Brain pericyte (primary cell): ENCODE data around the gene HMGN3.
"Not testable (repeated sequence)": the region's sequence is repeated elsewhere in the genome, so short reads cannot be mapped to it uniquely, and the experiment has no call there.

Source experiments
- DNase-seq: peaks from one replicate; pipeline ENCODE4 v3.0.0-alpha.2; 2012; ENCODE audit warnings: low read depth, low spot score

The HMGN3 gene

DNA sequence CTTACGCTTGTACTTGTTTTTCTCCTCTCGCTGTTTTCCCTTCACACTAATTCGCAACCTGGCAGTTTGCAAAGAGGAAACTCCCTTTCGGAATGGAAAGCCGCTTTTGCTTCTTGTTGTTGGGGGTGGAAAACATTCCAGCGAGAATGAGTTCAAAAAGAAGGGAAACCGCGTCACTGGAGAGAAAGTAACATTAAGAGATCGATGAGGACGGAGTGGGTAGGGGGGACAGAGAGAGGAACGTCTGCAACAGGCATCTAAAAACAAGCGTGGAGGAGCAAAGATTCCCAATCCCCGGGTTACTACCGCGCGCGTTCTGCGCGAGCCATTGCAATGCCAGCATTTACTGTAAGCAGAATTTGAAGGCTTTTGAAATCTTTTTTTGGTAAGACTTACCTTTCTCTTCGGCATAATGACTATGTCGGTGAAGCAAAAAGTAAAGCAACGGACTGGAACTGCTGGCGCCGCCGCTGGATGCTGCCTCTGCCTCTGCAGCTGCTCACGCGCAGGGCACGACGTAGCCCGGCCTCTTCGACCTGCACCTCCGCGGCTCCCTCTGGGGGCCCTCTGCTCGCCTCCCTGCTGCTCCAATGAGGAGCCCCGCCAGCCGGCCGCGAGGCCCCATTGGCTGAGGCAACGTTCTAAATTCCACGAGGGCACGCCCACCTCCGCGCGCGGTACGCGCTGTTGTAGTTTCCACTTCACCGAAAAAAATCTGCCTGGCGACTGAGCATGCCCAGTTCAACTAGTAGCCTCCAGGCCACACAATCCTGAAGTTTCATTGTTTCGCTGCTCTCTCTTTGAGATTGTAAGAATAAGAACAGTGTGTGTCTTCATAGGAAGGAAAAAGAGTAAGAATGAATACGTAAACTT lies at the start of gene HMGN3:
HMGN3 (minus strand) TSS at position 533 of the 873 bp plus-strand sequence.
- peak; percentile 70 for DNase-seq

DNA sequence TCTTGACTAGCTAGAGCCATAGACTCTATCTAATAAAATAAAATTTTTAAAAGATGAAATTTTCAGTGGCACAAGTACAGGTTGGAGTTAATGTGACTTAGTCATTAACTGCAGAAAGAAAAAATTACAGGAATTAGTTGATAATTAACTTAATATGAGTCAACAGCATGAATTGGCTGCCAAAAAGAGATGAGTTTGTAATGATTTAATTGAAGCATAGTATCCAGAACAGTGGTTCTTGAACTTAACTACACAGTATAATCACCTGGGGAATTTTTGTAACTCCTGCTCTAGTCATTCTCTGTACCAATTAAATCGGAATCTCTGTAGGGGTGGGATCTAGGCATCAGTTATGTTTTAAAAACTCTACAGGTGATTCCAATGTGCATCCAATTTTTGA lies 46.3 kb upstream of the HMGN3 start:
- no peak for DNase-seq

DNA sequence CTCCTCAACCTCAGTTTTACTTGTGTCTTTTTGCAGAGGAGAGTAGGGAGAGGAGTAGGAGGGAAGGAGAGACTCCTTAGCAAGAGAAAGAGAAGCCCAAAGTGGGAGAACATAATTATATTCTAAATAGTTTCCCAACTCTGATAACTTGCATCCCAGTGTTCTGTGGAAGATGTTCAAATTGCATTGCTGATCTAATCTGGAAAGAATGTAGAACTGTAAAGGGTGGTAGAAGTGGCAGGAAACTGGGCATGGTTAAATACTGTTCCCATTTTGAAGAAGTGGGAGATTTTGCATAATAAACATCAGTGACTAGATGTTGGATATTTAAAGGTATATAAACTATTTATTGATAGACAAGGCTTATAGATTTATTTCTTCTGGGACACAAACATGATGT lies 42.6 kb upstream of the HMGN3 start:
- DNase-seq = no peak

DNA sequence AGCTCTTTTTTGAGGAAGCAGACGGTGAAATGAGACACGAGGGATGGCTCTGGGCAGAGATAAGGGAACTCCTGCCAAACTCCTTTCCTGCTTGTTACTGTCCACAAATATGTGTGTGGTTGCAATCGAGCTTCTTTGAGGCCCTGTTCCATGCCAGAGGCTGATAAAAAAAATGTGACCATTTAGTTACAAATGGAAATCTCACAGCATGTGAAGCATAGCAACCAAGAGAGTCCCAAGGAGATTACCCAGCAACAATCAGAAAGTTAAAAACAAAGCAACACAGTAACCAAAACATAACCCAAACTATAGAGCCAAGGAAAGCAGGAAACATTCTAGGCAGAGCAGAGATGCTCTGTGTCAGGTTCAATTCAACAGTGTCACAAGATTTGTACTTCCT lies 35.4 kb upstream of the HMGN3 start:
- peak; percentile 66 for DNase-seq

DNA sequence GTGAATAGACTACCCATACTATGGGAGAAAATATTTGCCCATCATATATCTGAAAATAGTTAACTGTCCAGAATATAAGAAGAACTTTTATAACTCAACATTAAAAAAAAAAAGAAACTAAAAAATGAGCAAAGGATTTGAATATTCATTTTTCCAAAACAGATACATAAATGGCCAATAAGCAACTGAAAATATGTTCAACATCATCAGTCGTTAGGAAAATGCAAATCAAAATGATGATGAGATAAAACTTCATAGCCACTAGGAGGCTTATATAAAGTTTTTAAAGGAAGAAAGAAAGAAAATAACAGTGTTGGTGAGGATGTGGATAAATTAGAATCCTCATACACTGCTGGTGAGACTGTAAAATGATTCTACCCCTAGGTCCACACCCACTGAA lies 32.6 kb upstream of the HMGN3 start:
- DNase-seq = no peak

DNA sequence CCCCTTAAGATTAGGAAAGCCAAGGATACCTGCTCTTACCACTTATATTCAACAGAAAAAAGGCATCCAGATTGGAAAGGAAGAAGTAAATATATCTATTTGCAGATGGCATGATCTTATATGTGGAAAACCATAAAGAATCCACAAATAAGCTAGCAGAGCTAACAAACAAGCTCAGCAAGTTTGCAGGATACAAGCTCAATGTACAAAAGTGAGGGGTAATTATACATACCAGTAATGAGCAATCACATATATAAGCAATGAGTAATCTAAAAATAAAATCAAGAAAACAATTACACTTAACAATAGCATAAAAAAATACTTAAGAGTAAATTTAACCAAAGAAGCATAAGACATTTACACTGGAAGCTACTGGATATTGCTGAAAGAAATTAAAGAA lies 31.6 kb upstream of the HMGN3 start:
- no peak for DNase-seq

DNA sequence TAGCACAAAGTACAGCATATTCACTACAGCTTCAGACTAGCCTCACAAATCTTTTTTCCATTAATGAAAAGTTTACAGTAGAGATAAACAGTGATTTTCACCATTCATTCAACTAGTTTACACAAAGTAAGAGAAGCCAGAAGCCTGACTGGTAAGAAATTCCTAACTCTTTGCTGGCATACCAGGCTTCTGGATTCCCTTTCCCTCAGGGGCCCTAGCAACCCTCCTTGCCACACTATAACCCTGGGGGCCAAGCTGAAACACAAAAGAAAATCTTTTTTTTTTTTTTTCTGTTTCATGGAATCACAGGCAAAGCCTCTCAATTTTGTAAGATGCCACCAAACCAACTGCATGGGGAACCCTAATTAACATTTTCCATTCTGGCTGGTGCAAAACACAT lies 28.9 kb upstream of the HMGN3 start:
- no peak for DNase-seq

DNA sequence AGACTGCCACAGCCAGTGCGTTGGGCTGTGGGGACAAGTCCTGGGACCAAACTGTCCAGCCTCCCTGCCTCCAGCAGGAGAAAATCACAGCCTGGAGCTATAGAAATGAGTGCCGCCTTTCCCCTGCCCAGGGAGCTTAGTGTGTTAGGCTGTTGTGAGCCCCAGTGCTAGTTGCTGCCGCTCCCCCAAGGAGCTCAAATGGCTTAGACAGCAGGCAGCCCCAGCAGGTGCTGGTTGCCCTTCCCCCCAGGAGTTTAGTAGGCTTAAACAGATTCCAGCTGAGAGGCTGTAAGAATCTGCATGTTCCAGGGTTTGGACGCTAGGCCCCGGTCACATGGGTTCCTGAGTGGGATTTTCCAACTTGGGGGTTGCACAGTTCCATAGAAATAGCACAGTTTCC lies 27.2 kb upstream of the HMGN3 start:
- no peak for DNase-seq

DNA sequence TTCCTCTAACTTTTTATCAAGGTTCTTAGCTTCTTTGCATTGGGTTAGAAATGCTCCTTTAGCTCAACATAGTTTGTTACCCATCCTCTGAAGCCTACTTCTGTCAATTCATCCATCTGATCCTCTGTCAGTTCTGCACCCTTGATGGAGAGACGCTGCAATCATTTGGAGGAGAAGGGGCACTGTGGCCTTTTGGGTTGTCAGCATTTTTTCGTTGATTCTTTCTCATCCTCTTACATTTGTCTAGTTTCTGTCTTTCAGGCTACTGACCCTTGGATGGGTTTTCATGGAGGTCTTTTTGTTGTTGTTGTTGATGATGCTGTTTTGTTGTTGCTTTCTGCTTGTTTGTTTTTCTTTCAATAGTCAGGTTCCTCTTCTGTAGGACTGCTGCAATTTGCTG lies 26.3 kb upstream of the HMGN3 start:
- no peak for DNase-seq

DNA sequence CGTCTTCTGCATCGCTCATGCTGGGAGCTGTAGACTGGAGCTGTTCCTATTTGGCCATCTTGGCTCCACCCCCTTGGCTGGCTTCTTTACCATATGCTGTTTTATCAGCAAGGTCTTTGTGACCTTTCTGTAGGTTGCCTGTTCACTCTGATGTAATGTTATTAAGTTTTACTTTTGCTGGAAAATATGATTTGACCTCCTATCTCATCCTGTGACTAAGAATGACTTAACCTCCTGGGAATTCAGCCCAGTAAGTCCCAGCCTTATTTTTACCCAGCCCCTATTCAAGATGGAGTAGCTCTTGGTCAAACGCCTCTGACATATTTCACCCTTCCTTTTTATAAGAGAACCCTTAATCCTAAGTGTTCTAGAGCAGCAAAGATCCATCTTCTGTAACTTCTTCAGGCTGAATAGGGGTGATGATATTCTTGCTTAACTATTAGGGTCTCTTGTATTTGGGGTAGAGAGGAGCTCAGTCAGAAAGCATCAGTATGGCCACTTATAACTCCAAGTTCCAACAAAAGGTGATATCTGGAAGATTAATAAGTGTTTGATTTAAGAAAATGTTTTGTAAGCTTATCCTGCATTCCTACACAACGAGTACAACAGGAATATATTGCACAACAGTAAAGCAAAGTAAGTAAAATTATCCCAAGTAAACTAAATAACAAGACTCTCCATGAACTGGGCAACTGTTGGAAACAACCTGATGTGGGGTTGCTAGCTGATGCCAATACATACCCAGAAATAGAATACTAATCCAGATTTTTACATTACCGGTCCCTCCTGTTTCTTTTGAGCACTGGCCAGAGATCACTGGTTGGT lies 23.1 kb upstream of the HMGN3 start:
- no peak for DNase-seq

DNA sequence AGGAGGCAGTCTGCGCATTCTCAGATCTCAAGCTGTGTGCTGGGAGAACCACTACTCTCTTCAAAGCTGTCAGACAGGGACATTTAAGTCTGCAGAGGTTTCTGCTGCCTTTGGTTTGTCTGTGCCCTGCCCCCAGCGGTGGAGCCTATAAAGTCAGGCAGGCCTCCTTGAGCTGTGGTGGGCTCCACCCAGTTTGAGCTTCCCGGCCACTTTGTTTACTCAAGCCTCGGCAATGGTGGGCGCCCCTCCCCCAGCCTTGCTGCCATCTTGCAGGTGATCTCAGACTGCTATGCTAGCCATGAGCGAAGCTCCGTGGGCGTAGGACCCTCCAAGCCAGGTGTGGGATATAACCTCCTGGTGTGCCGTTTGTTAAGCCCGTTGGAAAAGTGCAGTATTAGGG lies 22.3 kb upstream of the HMGN3 start:
- not testable (repeated sequence) for DNase-seq

DNA sequence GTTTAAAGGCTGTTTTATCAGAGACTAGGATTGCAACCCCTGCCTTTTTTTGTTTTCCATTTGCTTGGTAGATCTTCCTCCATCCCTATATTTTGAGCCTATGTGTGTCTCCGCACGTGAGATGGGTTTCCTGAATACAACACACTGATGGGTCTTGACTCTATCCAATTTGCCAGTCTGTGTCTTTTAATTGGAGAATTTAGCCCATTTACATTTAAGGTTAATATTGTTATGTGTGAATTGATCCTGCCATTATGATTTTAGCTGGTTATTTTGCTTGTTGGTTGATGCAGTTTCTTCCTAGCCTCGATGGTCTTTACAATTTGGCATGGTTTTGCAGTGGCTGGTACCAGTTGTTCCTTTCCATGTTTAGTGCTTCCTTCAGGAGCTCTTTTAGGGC lies 20.6 kb upstream of the HMGN3 start:
- not testable (repeated sequence) for DNase-seq

DNA sequence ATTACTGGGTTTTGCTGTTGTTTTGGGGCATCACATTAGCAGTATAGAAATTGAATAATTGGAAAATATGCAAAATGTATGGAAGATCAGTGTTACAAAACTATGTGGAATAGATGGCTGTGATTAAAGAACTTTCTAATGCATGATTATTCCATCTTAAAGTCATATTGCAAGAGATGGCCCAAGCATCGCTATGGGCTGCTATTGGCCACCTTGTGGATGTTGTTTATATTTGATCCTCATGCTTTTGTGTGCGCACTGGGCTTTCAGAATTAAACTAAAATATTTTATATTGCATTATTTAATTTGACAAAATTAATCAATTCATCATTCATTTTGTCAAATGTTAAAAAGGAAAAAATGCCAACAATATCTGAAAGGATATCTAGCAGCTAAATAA lies 16.1 kb upstream of the HMGN3 start:
- DNase-seq = no peak

DNA sequence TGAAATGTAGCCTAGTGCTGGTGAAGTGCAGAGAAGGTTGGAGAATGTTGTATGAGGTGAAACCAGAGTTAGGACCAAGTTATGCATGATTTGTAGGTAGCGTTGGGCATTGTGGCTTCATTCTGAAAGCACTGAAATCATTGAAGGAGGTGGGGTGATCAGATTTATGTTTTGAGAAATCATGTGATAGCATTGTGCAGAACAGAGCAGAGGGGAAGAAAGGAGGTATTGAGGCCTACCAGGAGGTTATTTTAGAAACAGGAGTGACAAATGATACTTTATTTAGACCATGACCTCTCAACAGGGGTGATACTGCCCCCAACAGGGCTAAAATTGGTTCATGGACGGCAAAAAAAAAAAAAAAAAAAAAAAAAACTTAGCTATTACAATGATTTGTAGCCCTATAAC lies 15.6 kb upstream of the HMGN3 start:
- no peak for DNase-seq

DNA sequence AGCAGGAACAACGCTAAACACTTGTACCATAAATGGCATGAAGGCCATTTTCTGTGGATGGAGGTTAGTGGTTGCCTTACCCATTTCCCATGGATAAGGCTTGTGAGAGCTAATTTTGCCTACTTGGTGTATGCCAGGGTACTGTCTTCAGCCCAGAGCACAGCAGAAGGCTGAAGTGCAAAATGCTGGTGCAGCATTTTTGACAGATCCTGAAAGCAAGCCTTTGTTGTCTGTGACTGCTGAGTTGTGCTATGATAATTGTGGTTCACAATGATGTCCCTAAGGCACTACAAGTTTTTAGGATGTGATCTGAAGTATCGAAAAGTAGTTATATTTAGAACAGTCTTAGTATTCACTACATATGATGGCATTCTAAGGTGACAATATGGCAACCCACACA lies 14.7 kb upstream of the HMGN3 start:
- DNase-seq = no peak

DNA sequence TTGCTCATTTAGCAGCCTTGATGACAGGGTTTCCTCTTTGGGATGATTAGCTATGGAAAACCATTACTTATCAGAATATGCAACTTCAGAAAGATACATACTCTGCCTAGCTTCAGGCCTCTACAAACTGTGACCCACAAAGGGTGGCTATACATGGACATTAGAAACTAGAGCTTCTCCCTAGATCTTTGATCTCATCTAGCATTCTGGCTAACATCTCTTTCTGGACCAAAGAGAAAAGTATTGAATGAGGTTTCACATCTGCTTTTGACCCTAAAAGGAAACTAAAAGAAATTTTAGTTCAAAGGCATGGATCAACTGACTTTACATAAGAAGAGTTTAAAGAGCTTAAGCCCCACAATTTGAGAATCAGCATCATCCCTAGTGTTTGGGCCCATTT lies 12.4 kb upstream of the HMGN3 start:
- DNase-seq = no peak

DNA sequence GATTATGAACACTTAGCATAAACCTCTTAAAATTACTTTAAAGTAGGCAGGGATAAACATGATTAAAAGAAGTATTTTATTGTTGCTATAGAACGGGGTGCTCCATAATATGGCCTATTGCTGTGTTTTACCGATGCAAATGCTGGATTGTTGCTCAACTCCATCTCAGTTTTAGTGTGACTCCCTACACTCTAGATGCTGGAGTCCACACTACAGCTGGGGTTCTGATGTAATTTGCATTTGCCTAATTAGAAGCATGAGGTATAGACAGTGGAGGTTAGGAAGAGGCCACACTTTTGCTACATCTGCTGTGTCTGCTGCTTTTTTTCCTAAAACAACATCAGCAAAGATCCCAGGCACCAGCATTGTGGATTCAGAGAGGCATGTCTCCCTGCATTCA lies 6.7 kb upstream of the HMGN3 start:
- DNase-seq = no peak

DNA sequence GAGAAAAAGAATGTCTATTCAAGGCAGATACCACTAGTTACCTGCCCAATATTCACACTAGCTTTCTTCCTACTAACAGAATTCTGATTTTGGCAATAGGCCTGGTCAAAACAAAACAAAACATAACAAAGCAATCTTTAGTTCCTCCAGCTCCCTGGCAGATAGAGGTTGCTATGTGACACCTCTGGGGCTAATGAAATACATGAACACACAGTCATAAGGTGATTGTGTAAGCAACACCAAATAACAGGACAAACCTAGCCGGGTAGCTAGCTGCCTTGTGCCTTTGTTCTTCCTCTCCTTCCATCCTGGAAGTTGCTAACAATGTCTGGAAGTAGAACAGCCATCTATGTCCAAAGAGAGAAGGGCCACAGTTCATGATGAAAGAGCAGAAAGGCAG lies 6.0 kb upstream of the HMGN3 start:
- DNase-seq = no peak

DNA sequence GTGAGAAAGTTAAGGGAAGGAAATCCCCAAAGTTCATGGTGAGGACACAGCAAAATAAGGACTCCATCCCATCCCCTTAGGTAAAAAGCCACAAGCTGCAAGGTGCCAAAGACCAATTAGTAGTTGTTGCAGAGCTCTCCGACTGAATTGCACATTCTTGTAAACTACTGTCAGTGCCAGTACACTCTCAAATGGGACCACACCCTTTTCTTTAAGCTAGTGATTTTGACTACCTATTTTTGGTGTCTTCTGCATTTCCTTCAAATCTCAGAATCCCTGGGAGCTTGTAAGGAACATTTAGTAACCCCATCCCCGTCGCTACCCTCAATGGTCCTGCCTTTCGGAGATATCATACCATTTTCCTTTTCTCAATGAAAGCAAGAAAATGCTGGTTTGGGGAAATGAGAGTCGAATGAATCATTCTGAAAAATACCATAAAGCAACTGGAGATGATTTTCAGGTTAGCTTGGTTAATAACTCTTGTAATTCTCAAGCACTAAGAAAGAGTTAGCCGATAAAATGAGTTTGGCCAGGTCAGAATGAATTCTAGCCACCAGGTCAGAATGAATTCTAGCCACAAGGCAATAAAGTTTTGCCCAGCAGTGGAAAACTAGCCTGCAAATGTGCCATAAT lies 5.2 kb upstream of the HMGN3 start:
- no peak for DNase-seq

DNA sequence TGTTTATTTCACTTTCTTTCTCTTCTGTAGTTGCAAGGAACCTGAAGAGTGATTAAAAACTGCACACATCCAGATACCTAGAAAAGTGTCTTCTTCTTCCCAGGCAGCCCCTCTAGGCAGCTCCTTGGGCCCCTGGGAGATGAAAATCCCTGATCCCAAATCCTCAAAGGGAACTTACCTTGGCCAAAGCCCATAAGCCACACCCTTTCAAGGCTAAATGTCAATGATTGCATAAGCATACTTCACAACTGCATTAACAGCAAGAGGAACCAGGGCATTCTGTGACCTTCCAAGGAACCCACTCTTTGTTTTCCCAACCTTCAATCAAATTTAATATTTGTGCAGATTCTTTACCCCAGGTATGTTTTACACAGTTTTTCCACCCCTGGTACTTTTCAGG lies 4.4 kb upstream of the HMGN3 start:
- DNase-seq = no peak

DNA sequence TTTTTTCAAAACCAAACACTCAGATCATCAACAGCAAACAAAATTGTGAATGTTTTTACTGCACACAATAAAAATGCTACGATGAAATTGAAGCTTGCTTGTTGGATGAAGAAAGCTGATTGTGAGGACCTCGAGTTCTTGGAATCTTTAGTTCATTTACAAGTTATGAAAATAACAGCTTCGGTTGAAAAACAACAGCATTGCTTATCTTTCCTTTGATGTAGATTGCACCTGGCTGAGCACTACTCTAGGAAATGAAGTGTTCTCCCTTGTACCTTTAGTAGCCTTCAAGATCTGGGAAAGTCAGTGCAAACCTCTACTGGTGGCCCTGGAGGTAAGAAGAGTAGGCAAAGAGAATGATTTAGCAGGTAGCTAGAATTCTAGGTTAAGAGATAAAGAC lies 2.2 kb upstream of the HMGN3 start:
- DNase-seq = no peak

DNA sequence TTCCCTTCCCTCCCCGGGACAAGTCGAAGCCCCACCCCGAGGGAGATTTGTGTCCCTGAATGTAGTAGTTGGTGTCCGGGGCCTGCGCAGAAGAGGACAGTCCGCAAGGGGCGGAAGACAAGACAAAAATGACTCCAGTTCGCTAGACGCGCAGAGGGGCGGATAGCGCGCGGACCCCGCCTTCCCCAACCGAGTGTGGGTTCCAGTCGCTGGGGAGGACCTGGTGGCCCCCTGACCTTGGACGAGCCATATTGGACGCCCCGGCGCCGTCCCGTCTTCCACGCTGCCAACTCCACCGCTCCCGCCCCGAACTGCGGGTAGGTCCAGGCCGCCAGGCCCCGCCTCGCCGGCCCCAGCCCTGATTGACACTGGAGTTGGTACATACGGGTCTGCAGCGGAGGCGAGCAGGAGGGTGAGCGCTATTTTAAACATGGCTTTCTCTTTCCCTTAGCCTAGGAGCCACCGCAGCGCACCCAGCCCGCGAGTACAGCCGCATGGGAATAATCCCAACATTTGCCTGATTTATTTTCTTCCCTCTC lies 802 bp downstream of the HMGN3 start:
- peak; percentile 52 for DNase-seq
